Osteocyte (in vitro differentiated cells): ENCODE data around the gene TBX3. TPM values are rescaled to one million over a fixed set of nuclear protein-coding genes. Genes with fewer than 3 reads are reported as not detected.

ENCODE experiments used
- DNase-seq: peaks from one replicate; pipeline ENCODE4 v3.0.0; 2021; ENCODE audit warnings: mixed read lengths; ENCODE audit not compliant: unreplicated experiment; ENCODE audit errors: extremely low spot score
- H3K27ac Mint-ChIP-seq: one replicate; pipeline ENCODE4 v1.8.0; 2021; ENCODE audit warnings: mild to moderate bottlenecking, mixed read lengths; ENCODE audit not compliant: unreplicated experiment
- H3K27me3 Mint-ChIP-seq: one replicate; pipeline ENCODE4 v1.8.0; 2021; ENCODE audit warnings: mixed read lengths; ENCODE audit not compliant: unreplicated experiment
- H3K36me3 Mint-ChIP-seq: one replicate; pipeline ENCODE4 v1.8.0; 2021; ENCODE audit warnings: mixed read lengths; ENCODE audit not compliant: unreplicated experiment
- H3K4me1 Mint-ChIP-seq: one replicate; pipeline ENCODE4 v1.8.0; 2021; ENCODE audit warnings: mixed read lengths; ENCODE audit not compliant: unreplicated experiment
- H3K4me3 Mint-ChIP-seq: one replicate; pipeline ENCODE4 v1.8.0; 2021; ENCODE audit warnings: mild to moderate bottlenecking, moderate library complexity, mixed read lengths; ENCODE audit not compliant: unreplicated experiment
- H3K9me3 Mint-ChIP-seq: one replicate; pipeline ENCODE4 v1.8.0; 2021; ENCODE audit warnings: mixed read lengths; ENCODE audit not compliant: unreplicated experiment
- CTCF ChIP-seq: fragments of 200-600 bp; sonication (generic); IDR thresholded peaks from 2 replicates; pipeline ENCODE4 v1.5.0; 2021; ENCODE audit warnings: antibody characterized with exemption, mild to moderate bottlenecking, moderate library complexity
- total RNA-seq: library from RNA; stranded (reverse); gene quantifications from 2 replicates; pipeline ENCODE4 v1.2.1, GENCODE V29; 2021

The TBX3 gene
- total RNA-seq, 1 donor from 2014 or later: 0.91 TPM

GRCh38 chr12:114704096-114704495 is 20.1 kb upstream of the TBX3 start:
- Mint-ChIP-seq H3K27ac (no peak overlapping the region), H3K36me3 (no peaks in the 10 kb centered on the region), H3K4me1 (peaks cover 8% of the 10 kb centered on the region), H3K9me3 (no peaks in the 10 kb centered on the region), H3K27me3 (peaks cover 46% of the 10 kb centered on the region), H3K4me3 (no peak overlapping the region)
- DNase-seq: no peak
- no peak for TF ChIP-seq CTCF

GRCh38 chr12:114703060-114703493 is 19.1 kb upstream of the TBX3 start:
- no peaks in the 10 kb centered on the region for H3K36me3 Mint-ChIP-seq
- H3K27me3 Mint-ChIP-seq: peaks cover 56% of the 10 kb centered on the region
- no peak for TF ChIP-seq CTCF
- H3K9me3 Mint-ChIP-seq: no peaks in the 10 kb centered on the region
- H3K27ac Mint-ChIP-seq: no peak overlapping the region
- H3K4me3 Mint-ChIP-seq: no peak overlapping the region
- DNase-seq: no peak
- peaks cover 8% of the 10 kb centered on the region for H3K4me1 Mint-ChIP-seq

GRCh38 chr12:114702462-114702861 is 18.5 kb upstream of the TBX3 start:
- Mint-ChIP-seq H3K4me1 (peaks cover 12% of the 10 kb centered on the region), H3K9me3 (no peaks in the 10 kb centered on the region), H3K27me3 (peaks cover 62% of the 10 kb centered on the region), H3K4me3 (no peak overlapping the region), H3K36me3 (no peaks in the 10 kb centered on the region), H3K27ac (no peak overlapping the region)
- no peak for TF ChIP-seq CTCF
- no peak for DNase-seq

GRCh38 chr12:114701553-114701952 is 17.6 kb upstream of the TBX3 start:
- Mint-ChIP-seq H3K4me3 (no peak overlapping the region), H3K27ac (no peak overlapping the region), H3K4me1 (peaks cover 12% of the 10 kb centered on the region), H3K36me3 (no peaks in the 10 kb centered on the region), H3K9me3 (no peaks in the 10 kb centered on the region), H3K27me3 (peaks cover 71% of the 10 kb centered on the region)
- no peak for TF ChIP-seq CTCF
- DNase-seq: no peak

GRCh38 chr12:114701104-114701414 is 17.1 kb upstream of the TBX3 start:
- H3K9me3 Mint-ChIP-seq: no peaks in the 10 kb centered on the region
- H3K4me1 Mint-ChIP-seq: peaks cover 12% of the 10 kb centered on the region
- no peak for DNase-seq
- no peaks in the 10 kb centered on the region for H3K36me3 Mint-ChIP-seq
- no peak for TF ChIP-seq CTCF
- no peak overlapping the region for H3K4me3 Mint-ChIP-seq
- H3K27me3 Mint-ChIP-seq: peaks cover 76% of the 10 kb centered on the region
- no peak overlapping the region for H3K27ac Mint-ChIP-seq
